Measurements from ENCODE around the gene WDR91.
"Not testable (repeated sequence)": the region's sequence is repeated elsewhere in the genome, so short reads cannot be mapped to it uniquely, and the experiment has no call there.

The WDR91 gene

DNA sequence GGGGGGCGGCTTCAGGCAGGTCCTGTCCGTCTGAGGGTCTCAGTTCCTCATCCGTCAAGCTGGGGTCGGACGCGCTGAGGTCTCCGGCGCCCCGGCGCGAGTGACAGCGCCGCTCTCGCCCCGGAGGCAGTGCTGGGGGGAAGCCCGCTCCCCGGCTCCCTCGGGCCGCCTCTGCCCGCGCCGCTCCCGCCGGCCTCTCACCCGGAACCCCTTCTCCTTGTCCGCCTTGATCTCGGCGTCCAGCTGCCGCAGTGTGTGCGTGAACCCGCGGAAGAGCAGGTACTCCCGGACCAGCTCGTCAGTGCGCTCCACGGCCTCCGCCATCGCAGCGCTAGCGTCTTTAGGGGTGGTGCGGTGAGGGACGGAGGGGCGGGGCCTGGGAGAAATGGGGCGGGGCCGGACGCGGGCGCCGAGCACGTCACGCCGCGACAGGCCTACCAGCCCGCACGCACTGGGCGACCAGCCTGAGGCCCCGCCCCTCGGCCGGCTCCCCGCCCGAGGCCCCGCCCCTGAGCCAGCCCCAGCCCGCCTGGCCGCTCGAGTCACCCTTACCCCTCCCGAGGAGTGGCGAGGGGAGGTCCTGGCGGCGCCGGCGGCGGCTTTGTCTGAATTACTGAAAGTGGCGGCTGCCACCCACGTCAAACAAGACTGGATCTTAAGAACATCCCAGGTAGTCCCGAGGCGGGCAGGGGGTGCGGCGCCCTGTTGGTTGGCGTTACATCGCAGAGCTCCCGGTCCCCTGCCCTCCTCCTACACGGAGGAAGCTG is at the start of gene WDR91:
WDR91 (minus strand) TSS at position 348 of the 767 bp plus-strand sequence; CDS start at position 324, 24 bp downstream.
- DNase-seq = peak; percentile 95

DNA sequence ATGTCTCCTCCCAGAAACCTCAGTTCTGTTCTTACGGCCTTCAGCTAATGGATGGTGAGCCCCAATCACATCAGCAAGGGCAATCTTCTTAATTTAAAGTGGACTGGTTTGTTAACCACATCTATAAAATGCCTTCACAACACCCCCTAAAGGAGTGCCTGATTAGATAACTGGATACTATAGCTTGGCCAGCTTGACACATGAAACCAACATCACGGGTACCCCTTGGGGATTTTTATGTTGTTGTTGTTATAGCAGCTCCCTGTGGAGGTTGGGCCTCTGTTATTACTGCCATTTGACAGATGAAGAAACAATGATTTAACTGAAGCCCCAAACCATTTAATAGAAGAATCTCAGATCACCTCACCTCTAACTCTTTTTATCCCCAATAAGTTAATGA is 49.1 kb upstream of the WDR91 start:
- no peak for DNase-seq

DNA sequence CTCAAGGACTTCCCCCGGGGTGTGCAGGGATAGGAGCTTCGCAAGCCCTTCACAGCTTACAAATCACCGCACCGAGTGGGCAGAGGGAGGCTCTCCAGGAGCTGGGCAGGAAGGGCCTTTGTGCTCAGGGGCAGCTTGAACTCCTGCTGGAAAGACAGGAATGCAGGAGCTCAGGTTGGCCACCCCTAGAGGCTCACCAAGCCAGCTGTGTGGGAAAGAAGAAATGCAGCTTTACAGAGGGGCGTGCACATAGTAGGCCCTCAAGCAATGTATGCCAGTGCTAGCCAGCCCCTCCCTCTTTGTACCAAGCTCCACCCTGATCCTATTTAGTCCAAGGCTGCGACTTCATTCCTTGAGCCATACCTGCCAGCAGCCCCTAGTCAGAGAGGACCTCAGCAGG is 48.4 kb upstream of the WDR91 start:
- DNase-seq = no peak

DNA sequence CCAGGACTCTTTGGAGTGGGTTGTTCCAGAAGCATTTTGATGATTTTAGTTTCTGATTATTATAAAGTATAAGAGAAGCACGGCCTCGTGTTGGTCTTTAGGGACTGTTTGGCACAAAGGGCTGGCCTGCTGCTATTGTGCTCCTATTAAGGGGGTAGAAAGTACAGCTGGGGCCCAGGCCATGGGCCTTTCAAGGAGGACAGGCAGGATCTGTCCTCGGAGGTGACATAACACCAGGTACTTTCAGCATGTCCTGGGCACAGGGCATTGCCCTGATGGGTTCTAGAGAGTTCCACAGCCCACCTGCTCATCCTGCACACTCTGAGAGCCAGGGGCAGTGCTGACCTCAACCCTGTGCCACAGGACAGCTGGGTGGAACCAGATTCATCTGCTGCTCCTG is 47.3 kb upstream of the WDR91 start:
- no peak for DNase-seq

DNA sequence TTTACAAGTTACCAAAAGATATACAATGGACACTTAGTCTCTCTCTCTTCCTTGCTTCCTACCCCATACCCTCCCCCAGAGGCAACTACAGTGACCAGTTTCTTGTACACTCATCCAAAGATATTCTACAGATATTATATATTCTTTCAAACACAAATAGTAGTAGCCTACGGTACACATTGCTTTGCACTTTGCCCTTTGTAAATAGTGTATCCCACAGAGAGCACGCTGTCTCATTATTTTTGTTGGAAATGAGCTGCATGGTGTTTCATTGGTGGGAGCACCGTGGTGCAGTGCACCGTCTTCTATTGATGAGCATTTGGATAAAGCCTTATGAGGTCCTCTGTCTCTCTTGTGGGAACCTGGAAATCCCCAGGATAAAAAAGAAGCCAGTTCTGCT is 46.5 kb upstream of the WDR91 start:
- DNase-seq = no peak

DNA sequence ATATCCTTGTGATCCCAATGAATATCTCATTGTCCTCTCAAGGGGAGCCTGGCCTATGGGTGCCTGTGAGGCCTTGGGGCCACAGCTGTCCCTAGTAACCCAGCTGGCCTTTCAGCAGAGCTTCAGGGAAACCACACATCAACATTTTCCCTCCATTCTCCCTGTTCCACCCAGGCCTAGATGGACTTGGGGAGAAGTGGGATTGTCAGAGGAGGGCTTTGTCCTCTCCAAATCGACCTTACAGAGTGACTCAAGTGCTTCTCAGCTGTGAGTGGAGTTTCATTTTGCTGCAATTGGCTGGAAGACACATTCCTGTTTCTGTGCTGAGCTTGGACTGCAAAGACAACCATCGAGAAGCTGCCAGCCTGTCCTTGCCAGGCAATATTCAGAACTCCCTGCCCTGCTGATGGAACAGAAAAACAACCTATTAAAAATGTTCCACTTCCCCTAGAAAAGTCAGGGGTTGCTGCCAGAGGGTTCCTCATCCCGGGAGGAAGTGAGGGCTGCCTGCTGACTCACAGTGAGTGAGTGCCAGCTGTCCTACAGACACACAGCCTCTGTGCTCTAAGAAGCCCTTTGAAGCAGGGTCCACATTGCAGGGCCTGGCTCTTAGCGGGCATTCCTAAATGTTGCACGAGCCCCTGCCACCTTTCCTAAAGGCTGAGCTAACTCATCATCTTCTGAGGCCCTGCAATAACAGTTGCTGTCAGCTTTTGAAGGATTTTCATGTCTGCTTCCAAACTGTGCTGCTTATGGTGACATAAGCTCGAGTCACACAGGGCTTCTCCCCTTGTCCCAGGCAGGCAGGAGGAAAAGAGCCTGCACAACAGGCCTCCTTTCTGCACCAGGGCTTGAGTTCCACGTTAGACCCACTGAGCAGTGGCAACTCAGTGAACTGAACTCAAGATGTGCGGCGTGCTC is 42.8 kb upstream of the WDR91 start:
- DNase-seq = no peak

DNA sequence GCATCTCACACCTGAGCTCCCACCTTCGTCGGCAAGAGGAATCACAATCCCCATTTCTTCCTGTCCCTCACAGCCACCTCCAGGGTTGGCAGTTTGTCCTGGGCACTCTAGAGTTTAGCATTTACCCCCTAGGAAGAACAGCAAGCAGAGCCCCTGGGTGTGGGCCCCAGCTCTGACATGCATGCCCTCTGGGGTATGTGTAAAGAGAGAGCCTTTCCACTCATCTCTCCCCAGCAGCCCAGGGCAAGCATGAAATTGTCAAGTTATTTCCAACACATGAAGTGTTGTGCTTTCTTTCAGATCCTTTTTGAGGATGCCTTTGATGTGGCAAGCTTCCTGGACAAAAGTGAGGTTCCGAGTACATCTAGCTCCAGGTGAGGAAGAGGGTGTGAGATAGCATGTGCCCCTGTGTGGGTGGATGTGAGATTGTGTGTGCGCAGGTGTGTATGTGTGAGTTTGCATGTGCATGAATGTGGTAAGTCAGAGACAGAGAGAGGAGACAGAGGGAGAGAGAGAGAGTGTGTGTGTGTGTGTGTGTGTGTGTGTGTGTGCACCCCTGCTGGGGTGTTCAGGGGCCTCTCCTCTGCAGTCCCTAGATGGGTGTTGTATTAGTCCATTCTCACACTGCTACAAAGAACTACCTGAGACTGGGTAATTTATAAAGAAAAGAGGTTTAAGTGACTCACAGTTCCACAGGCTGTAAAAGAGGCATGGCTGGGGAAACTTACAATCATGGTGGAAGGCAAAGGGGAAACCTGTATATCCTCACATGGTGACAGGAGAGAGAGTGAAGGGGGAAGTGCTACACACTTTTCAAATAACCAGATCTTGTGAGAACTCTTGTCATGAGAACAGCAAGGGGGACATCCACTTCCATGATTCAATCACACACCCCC is 40.4 kb upstream of the WDR91 start:
- DNase-seq = no peak

DNA sequence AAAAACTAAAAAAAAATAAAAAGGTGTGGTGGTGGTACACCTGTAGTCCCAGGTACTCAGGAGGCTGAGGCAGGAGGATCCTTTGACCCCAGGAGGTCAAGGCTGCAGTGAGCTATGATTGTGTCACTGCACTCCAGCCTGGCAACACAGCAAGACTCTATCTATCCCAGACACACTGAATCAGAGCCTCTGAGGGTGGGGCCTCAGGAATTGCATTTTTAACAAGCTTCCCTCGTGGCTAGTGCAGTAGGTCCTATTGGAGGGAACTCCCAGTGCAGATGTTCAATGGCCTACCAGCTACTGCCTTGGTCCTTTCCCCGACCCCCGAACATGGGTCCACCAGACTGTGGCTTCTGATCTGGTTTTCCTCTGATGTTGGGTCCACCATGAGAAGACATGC is 37.2 kb upstream of the WDR91 start:
- DNase-seq = no peak

DNA sequence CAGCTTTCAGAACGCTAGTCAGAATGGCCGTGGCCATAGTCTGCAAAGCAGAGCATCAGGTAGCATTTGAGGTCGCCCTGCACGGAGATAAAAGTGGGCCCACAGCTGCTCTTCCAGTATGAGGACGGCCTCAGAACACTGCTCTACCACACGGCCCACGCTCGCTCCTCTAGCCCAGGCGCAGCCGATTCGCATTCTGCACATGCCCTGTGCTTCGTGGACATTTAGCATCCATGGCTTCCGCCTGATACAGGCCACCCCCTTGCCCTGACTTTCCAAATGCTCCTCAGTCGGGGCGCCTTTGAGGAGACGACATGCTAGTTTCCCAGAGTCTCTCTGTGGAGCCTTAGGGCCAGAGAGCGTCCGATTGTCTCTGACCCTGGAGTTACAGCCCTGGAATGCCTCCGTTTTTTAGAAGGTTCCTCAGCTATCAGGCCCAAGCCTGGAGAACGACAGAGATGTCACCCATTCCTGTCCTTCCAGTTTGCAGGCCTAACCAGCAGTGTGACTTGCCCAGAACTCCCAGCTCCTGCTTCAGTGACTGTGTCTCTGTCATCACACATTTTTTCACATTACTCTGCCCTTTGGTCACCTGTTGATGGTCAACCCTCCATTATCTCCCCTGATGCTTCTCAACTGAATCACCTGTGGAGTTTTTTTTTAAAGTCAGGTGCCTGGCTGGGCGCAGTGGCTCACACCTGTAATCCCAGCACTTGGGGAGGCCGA is 36.6 kb upstream of the WDR91 start:
- DNase-seq = no peak

DNA sequence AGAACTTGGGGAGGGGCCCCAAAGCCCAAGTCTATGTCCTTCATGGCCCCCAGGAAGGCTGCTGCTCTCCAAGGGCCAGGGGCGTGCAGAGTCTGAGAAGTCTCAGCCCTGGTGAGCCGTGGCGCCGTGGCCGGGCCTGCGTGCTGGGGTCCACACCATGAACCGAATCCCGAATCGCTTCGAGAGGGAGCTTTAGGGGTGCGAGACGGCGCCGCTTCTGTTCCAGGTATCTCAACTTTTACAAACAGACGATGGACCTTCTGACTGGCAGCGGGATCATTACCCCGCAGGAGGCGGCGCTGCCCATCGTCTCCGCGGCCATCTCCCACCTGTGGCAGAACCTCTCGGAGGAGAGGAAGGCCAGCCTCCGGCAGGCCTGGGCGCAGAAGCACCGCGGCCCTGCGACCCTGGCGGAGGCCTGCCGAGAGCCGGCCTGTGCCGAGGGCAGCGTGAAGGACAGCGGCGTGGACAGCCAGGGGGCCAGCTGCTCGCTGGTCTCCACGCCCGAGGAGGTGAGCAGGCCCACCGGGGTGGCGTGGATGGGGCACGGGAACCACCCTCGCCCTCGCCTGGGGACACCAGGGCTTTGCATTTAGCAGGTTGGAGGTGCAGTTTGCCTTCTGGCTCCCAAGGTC is 35.0 kb upstream of the WDR91 start:
- no peak for DNase-seq

DNA sequence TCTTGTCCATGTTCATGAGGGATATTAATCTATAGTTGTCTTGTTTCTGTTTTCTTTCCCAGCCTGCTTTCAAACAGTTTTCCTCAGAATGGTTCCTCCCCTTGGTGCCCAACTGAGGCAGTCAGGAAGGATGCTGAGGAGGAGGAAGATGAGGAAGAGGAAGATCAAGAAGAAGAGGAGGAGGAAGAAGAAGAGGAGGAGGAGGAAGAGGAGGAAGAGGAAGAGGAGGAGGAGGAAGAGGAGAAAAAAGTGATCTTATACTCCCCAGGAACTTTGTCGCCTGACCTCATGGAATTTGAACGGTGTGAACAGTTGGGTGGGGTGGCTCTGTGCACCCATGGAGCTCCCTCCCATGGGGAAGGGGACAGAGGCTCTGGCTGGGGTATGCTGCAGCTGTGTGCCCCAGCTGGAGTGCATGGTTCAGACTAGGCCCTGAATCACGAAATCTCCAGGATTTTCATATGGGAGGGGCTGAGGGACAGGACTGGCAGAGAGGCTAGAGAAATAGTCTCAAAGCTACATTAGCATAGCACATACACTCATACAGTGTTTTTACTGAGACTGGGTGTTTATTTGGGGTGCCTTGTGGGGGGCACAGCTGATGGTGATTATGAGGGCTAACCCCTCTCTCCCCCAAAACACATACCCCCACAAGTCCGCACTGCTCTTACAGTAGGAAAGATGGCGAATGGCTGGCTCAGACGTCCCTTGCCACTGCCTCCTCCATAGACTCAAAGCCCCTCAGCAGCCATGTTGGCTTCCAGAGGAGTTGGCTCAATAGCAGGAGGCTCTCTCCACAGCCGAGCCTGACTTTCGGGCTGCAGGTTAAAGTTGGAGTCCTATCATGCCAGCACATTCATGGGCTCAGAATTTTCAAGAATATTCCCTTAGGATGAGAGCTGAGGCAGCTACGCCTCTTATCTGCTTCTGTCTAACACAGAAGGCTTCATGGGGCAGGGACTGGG is 34.2 kb upstream of the WDR91 start:
- no peak for DNase-seq

DNA sequence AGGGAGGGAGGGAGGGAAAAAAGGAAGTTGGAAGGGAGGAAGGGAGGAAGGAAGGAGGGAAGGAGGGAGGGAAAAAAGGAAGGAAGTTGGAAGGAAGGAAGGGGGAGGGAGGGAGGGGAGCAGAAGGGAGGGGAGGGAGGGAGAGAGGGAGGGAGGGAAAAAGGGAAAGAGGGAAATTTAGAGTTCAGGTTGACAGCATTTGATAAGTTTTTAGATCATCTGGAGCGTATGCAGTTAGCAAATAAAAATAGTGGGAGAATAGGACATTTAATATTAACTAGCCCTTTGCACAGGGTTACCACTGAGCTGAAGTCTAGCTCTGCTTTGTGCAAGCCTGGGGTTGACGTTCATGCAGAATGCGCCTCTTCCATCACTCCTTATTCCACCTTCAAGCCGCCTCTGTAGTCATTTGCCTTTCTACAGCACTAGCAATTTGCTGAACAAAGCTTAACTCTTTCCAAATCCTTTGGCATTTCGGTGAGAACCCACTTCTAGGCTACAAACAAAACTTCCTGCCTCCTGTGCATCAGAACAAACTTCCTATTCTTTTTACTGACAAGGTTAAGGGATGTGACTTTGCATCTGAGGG is 30.9 kb upstream of the WDR91 start:
- no peak for DNase-seq

DNA sequence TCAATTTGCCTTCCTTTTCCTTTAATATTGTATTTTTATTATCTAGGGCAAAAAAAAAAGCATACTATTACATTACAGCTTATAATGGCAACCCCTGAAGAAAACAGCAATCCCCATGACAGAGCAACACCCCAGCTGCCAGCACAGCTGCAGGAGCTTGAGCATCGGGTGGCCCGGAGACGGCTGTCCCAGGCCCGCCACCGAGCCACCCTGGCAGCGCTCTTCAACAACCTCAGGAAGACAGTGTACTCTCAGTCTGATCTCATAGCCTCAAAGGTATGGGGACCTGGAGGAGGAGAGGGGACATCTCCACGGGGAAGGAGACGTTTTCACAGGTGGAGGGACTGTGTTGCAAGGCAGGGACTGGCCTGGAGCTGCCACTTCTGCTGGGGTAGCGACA is 29.1 kb upstream of the WDR91 start:
- no peak for DNase-seq

DNA sequence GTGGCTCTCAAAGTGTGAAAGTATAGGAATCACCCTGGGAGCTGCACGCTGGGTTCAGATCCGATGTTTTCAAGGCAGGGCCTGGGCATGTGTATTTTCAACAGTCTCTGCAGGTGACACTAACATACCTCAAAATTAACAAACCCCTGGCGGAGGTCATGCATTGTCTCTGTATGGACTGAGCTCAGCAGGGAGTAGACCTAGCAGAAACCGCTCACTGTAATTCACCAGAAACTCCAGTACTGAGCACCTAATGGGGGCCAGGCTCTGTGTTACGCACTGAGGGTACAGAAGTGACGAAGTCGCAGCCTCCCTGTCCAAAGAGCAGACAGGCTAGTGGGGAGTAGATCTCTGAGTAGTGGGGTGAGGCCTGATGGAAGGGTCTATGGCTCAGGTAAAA is 27.9 kb upstream of the WDR91 start:
- no peak for DNase-seq

DNA sequence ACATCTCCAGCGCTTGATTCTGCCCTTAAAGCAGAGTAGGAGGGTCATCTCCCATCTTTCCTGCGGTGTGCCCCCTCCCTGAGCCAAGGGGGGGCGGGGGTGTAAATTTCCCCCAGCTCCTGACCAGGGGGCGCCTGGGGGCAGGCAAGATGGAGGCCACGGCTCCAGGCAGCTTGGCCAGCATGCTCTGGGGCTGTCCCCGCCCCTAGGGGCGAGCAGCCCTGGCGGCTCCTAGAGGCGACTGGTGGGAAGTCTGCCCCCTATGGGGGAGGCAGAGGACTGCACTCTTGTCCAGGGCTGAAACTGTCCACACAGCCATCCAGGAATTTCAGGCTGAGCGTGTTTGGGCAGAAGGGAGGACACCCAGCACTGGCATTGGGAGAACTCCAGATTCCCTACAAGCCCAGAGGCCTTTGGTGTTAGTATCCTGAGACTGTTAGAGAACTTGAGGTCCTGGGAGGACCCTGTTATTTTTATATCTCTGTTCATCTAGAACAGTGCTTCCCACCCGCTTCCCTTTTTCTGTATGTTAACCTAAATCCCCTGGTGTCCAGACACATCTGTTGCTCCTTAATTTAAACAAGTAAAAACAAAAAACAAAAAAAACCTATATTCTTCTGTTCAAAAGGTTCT is 26.9 kb upstream of the WDR91 start:
- no peak for DNase-seq

DNA sequence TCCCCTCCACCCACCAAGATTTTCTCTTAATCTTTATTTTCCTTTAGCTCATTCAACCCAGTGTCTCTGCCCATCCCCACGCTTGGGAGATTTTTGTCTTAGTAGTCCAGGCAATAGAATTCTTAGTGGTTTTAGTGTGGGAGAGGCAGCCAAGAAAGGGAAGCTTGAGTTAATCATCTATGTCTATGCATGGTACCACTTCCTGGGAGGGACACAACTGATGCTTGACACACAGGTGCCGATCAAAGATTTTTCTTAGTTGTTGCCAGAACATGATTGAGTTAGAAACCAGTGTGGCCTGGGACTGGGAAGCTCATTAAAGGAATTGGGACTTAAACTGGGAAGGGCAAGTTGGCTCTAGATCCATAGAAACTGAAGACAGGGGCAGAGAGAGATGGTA is 25.4 kb upstream of the WDR91 start:
- DNase-seq = no peak

DNA sequence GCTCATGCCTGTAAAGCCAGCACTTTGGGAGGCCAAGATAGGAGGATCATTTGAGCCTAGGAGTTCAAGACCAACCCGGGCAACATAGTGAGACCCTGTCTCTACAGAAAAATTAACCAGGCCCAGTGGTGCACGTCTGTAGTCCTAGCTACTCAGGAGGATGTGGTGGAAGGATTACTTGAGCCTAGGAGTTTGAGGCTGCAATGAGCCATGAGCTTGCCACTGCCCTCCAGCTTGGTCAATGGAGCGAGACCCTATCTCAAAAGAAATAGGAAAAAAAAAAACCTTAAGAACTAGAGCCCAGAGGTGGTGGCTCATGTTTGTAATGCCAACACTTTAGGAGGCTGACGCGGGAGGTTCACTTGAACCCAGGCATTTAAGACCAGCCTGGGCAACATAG is 24.5 kb upstream of the WDR91 start:
- DNase-seq = no peak

DNA sequence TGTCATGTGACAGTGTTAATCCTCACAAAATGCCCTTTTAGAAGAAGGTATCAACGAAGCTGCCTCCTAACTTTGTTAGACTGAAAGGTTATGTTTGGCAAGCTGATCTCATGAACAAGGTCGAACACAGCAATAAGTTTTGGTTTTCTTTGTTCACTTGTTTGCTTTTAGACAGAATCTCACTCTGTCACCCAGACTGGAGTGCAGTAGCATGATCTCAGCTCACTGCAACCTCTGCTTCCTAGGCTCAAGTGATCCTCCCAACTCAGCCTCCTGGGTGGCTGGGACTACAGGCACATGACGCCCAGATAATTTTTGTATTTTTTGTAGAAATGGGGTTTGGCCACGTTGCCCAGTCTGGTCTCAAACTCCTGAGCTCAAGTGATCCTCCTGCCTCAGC is 23.4 kb upstream of the WDR91 start:
- DNase-seq = no peak

DNA sequence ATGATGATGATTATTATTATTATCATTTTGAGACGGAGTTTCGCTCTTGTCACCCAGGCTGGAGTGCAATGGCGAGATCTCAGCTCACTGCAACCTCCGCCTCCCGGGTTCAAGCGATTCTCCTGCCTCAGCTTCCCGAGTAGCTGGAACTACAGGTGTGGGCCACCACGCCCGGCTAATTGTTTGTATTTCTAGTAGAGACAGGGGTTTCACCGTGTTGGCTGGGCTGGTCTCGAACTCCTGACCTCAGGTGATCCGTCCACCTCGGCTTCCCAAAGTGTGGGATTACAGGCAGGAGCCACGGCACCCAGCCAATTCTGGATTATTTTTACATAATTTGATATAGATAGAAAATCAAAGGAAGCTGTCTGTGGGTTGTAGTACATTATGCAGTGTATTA is 22.8 kb upstream of the WDR91 start:
- DNase-seq = not testable (repeated sequence)

DNA sequence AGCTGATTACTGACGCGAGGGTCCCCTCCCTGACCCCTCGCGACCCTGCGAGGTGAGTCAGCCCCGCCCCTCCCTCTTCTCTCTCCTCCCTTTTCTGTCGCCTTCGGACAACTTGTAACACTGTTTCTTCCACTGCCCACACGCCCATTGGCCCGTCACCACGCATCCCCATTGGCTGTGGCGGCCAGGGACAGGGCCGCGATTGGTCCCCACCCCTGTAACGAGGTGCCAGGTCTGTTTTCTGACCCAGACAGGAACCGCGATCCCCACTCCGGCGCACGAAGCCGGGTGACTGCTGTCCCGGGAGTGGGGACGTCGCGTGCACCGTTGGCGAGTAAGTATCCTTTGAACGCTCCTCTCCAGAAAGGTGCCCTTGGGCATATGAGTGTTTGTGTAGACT is 22.2 kb upstream of the WDR91 start, which contains the start of gene STRA8:
STRA8 (plus strand) TSS at position 269 of the 400 bp plus-strand sequence. CDS start 6,687 bp downstream, outside the sequence.
- DNase-seq = no peak
